Midbrain (tissue), 1 donor: ENCODE data around the gene CTTNBP2NL.
"Not testable (repeated sequence)": the region's sequence is repeated elsewhere in the genome, so short reads cannot be mapped to it uniquely, and the experiment has no call there.

Experiments
- DNase-seq: peaks from one replicate; lab custom pipeline; 2025; lab: John Stamatoyannopoulos, UW

The CTTNBP2NL gene

GRCh38 chr1:112386731-112387346 is 9.2 kb upstream of the CTTNBP2NL start:
- DNase-seq, result no peak

- DNase-seq, result no peak
Observed at GRCh38 chr1:112387807-112388206, 8.2 kb upstream of the CTTNBP2NL start.

- no peak for DNase-seq
Observed at GRCh38 chr1:112388436-112388835, 7.6 kb upstream of the CTTNBP2NL start.

- DNase-seq, result no peak
Observed at GRCh38 chr1:112389689-112390088, 6.3 kb upstream of the CTTNBP2NL start.

- DNase-seq, result not testable (repeated sequence)
Observed at GRCh38 chr1:112390335-112390734, 5.7 kb upstream of the CTTNBP2NL start.

- peak; percentile 91 for DNase-seq
Observed at GRCh38 chr1:112390775-112391602, 5.0 kb upstream of the CTTNBP2NL start.

- no peak for DNase-seq
Observed at GRCh38 chr1:112391603-112391940, 4.4 kb upstream of the CTTNBP2NL start.

GRCh38 chr1:112393631-112393974 is 2.4 kb upstream of the CTTNBP2NL start:
- DNase-seq, result no peak

GRCh38 chr1:112394743-112395062 is 1.3 kb upstream of the CTTNBP2NL start:
- DNase-seq, result no peak

- DNase-seq, result no peak
Observed at GRCh38 chr1:112395256-112395820, 676 bp upstream of the CTTNBP2NL start.

- DNase-seq, result no peak
Observed at GRCh38 chr1:112396653-112397471, 848 bp downstream of the CTTNBP2NL start.

- DNase-seq, result no peak
Observed at GRCh38 chr1:112397841-112398240, 1.8 kb downstream of the CTTNBP2NL start.

- DNase-seq, result no peak
Observed at GRCh38 chr1:112399456-112399855, 3.4 kb downstream of the CTTNBP2NL start.

- not testable (repeated sequence) for DNase-seq
Observed at GRCh38 chr1:112400706-112401105, 4.7 kb downstream of the CTTNBP2NL start.

GRCh38 chr1:112402682-112403643 is 6.9 kb downstream of the CTTNBP2NL start:
- no peak for DNase-seq

- DNase-seq, result no peak
Observed at GRCh38 chr1:112406771-112407170, 10.8 kb downstream of the CTTNBP2NL start.

- DNase-seq, result no peak
Observed at GRCh38 chr1:112409414-112409813, 13.4 kb downstream of the CTTNBP2NL start.

GRCh38 chr1:112410673-112411072 is 14.7 kb downstream of the CTTNBP2NL start:
- DNase-seq, result no peak

- DNase-seq, result no peak
Observed at GRCh38 chr1:112417271-112417670, 21.3 kb downstream of the CTTNBP2NL start.

GRCh38 chr1:112418099-112418892 is 22.3 kb downstream of the CTTNBP2NL start:
- no peak for DNase-seq

- no peak for DNase-seq
Observed at GRCh38 chr1:112423207-112423606, 27.2 kb downstream of the CTTNBP2NL start.
